A549 (cell line): Measurements from ENCODE around the gene TMEM259.

Source experiments
- CBX8 ChIP-seq: fragments of 200-600 bp; sonication (generic); IDR thresholded peaks from 2 replicates; pipeline ENCODE4 v1.6.1; 2016
- RARB ChIP-seq: fragments of 250-450 bp; sonication (Bioruptor Pico); IDR thresholded peaks from 2 replicates; pipeline ENCODE4 v1.8.0; 2021; ENCODE audit warnings: mild to moderate bottlenecking, moderate library complexity
- SMC3 ChIP-seq: fragments of >200 bp; sonication (Bioruptor Twin); formaldehyde crosslinking; IDR thresholded peaks from 3 replicates; pipeline ENCODE4 v1.6.1; 2018; ENCODE audit warnings: inconsistent platforms
- TF ChIP-seq, protein P1 (sequence below): IDR thresholded peaks from 2 replicates; pipeline ENCODE4 v1.6.1; 2012
- TF ChIP-seq, protein P2 (sequence below): fragments of >200 bp; sonication (Bioruptor Twin); formaldehyde crosslinking; IDR thresholded peaks from 3 replicates; pipeline ENCODE4 v1.5.1; 2016

DNA sequence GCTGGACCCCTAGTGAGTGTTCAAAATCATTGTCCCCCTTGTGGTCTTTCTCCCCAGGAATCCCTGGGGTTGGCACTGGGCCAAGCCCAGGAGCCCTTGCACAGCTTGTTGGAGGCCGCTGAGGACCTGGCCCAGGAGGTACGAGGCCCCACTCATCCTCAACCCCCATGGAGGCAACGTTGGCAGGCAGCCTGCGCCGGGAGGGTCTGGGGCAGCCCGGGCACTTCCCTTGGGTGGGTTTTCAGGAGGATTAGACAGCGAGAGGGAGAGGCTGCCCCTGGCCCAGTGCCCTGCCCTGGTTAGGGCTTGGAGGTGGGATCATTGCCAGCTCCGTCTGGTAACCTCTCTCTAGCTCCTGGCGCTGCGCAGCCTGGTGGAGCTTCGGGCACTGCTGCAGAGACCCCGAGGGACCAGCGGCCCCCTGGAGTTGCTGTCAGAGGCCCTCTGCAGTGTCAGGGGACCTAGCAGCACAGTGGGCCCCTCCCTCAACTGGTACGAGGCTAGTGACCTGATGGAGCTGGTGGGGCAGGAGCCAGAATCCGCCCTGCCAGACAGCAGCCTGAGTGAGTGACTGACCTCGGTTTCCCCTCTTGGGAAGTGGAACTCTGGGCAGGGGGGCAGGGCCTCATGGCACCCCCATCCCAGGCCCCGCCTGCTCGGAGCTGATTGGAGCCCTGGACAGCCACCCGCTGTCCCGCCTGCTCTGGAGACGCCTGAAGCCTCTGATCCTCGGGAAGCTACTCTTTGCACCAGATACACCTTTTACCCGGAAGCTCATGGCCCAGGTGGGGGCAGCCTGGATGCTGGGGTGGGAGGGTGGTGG is 22.0 kb upstream of the TMEM259 start:
- TF ChIP-seq, protein P1, sequence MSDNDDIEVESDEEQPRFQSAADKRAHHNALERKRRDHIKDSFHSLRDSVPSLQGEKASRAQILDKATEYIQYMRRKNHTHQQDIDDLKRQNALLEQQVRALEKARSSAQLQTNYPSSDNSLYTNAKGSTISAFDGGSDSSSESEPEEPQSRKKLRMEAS = no peak
- TF ChIP-seq RARB (CRISPR knock-in tag) (no peak), SMC3 (no peak), CBX8 (no peak)
- TF ChIP-seq, protein P2, sequence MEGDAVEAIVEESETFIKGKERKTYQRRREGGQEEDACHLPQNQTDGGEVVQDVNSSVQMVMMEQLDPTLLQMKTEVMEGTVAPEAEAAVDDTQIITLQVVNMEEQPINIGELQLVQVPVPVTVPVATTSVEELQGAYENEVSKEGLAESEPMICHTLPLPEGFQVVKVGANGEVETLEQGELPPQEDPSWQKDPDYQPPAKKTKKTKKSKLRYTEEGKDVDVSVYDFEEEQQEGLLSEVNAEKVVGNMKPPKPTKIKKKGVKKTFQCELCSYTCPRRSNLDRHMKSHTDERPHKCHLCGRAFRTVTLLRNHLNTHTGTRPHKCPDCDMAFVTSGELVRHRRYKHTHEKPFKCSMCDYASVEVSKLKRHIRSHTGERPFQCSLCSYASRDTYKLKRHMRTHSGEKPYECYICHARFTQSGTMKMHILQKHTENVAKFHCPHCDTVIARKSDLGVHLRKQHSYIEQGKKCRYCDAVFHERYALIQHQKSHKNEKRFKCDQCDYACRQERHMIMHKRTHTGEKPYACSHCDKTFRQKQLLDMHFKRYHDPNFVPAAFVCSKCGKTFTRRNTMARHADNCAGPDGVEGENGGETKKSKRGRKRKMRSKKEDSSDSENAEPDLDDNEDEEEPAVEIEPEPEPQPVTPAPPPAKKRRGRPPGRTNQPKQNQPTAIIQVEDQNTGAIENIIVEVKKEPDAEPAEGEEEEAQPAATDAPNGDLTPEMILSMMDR = no peak
